Neuronal stem cell (in vitro differentiated cells): ENCODE results near the gene TRPM2.

Experiments used
- DNase-seq: peaks from one replicate; pipeline ENCODE4 v3.0.0-alpha.2; 2013; ENCODE audit warnings: low spot score
- H2AFZ ChIP-seq: one replicate; pipeline ENCODE4 v1.6.1; 2013; ENCODE audit warnings: mild to moderate bottlenecking, low read length, inconsistent platforms
- H2AK5ac ChIP-seq: 2 replicates; pipeline ENCODE4 v1.6.1; 2013; ENCODE audit warnings: low read depth, mild to moderate bottlenecking, inconsistent platforms, low read length, moderate library complexity, mixed read lengths
- H2BK120ac ChIP-seq: 2 replicates; pipeline ENCODE4 v1.6.1; 2013; ENCODE audit warnings: low read depth, mild to moderate bottlenecking, inconsistent platforms, low read length, moderate library complexity, mixed read lengths
- H2BK12ac ChIP-seq: one replicate; pipeline ENCODE4 v1.6.1; 2013; ENCODE audit warnings: low read length, inconsistent platforms
- H2BK15ac ChIP-seq: 2 replicates; pipeline ENCODE4 v1.6.1; 2013; ENCODE audit warnings: mild to moderate bottlenecking, low read length, inconsistent platforms, mixed read lengths
- H2BK5ac ChIP-seq: one replicate; pipeline ENCODE4 v1.6.1; 2013; ENCODE audit warnings: inconsistent platforms, mild to moderate bottlenecking, low read length, moderate library complexity
- H3K14ac ChIP-seq: one replicate; pipeline ENCODE4 v1.6.1; 2013; ENCODE audit warnings: low read length, inconsistent platforms
- H3K18ac ChIP-seq: 2 replicates; pipeline ENCODE4 v1.6.1; 2013; ENCODE audit warnings: low read length, inconsistent platforms
- H3K23ac ChIP-seq: 2 replicates; pipeline ENCODE4 v1.6.1; 2013; ENCODE audit warnings: low read depth, mild to moderate bottlenecking, mixed read lengths, low read length, inconsistent platforms; ENCODE audit not compliant: poor library complexity
- H3K27ac ChIP-seq: replicated peaks from 3 replicates; pipeline ENCODE4 v1.5.1; 2013; ENCODE audit warnings: low read length, inconsistent platforms
- H3K27me3 ChIP-seq, 3 experiments: 2 replicates each; pipeline ENCODE4 v1.6.1; 2013; ENCODE audit warnings: low read length in 3 of 3, mild to moderate bottlenecking in 2 of 3, inconsistent platforms in 1 of 3, low read depth in 1 of 3, mixed read lengths in 1 of 3, moderate library complexity in 1 of 3; ENCODE audit not compliant: control insufficient read depth in 3 of 3, insufficient read depth in 3 of 3
- H3K36me3 ChIP-seq, 2 donors: replicated peaks in 1 of 2; 2 replicates each; pipeline ENCODE4 v1.6.1; 2013; ENCODE audit warnings: low read length in 2 of 2; ENCODE audit not compliant: control insufficient read depth in 2 of 2, insufficient read depth in 2 of 2
- H3K4ac ChIP-seq: 2 replicates; pipeline ENCODE4 v1.6.1; 2013; ENCODE audit warnings: inconsistent platforms, mild to moderate bottlenecking, low read length, moderate library complexity
- H3K4me1 ChIP-seq, 2 donors: 1 replicate in 1 of 2; 2 replicates in 1 of 2; pipeline ENCODE4 v1.6.1; 2013; ENCODE audit warnings: low read length in 2 of 2, low read depth in 1 of 2; ENCODE audit not compliant: control insufficient read depth in 2 of 2, insufficient read depth in 1 of 2
- H3K4me2 ChIP-seq: one replicate; pipeline ENCODE4 v1.6.1; 2013; ENCODE audit warnings: mild to moderate bottlenecking, low read length, inconsistent platforms; ENCODE audit not compliant: insufficient read depth, poor library complexity, severe bottlenecking
- H3K4me3 ChIP-seq, 2 donors: 2 replicates each; pipeline ENCODE4 v1.5.1; 2013; ENCODE audit warnings: low read length in 2 of 2, mild to moderate bottlenecking in 2 of 2, inconsistent platforms in 1 of 2, moderate library complexity in 1 of 2
- H3K79me1 ChIP-seq: one replicate; pipeline ENCODE4 v1.6.1; 2013; ENCODE audit warnings: low read depth, mild to moderate bottlenecking, inconsistent platforms, low read length, moderate library complexity
- H3K9ac ChIP-seq: one replicate; pipeline ENCODE4 v1.6.1; 2013; ENCODE audit warnings: mild to moderate bottlenecking, low read depth, low read length, inconsistent platforms; ENCODE audit not compliant: poor library complexity
- H3K9me3 ChIP-seq, 2 donors: replicated peaks in 1 of 2; 2 replicates each; pipeline versions ENCODE3 to v1.6.1; 2013; ENCODE audit warnings: low read length in 2 of 2, mild to moderate bottlenecking in 2 of 2, inconsistent platforms in 1 of 2, low read depth in 1 of 2, mixed read lengths in 1 of 2, moderate library complexity in 1 of 2; ENCODE audit not compliant: control insufficient read depth in 2 of 2, insufficient read depth in 1 of 2
- H4K8ac ChIP-seq: one replicate; pipeline ENCODE4 v1.6.1; 2013; ENCODE audit warnings: low read depth, mild to moderate bottlenecking, inconsistent platforms, low read length, moderate library complexity
- H4K91ac ChIP-seq: one replicate; pipeline ENCODE4 v1.6.1; 2013; ENCODE audit warnings: low read length, low read depth, mild to moderate bottlenecking, inconsistent platforms; ENCODE audit not compliant: poor library complexity
- WGBS, 2 donors: extraction: QIAGEN DNeasy Blood & Tissue Kit; methylation state at CpG; one replicate each; pipeline ENCODE4 v1.1.7; 2013; ENCODE audit warnings: missing lambda C conversion rate in 2 of 2, mixed read lengths in 1 of 2; ENCODE audit not compliant: insufficient read length in 2 of 2, insufficient replicate concordance in 1 of 2; ENCODE audit errors: extremely low coverage in 2 of 2; 5-methylcytosine and 5-hydroxymethylcytosine counted together

The TRPM2 gene

DNA sequence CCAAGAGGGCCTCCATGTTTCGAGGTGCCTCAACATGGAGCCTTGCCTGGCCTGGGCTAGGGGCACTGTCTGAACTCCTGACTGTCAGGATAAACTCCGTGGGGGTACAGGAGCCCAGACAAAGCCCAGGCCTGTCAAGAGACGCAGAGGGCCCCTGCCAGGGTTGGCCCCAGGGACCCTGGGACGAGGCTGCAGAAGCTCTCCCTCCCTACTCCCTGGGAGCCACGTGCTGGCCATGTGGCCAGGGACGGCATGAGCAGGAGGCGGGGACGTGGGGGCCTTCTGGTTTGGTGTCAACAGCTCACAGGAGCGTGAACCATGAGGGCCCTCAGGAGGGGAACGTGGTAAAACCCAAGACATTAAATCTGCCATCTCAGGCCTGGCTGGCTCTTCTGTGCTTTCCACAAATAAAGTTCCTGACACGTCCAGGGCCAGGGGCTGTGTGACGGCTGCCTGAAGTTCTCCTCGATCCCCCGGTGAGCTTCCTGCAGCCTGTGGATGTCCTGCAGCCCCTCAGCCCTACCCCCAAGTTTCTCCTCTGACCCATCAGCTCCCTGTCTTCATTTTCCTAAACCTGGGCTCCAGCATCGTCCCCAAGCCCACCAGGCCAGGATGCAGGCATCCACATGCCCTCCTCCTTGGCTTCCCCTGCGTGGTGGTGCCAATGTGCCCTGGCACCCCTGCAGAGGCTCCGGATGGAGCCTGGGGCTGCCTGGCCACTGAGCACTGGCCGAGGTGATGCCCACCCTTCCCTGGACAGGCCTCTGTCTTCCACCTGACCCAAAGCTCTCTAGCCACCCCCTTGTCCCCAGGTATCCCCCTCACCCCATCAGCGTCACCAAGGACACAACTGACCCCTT lies 89.1 kb downstream of the TRPM2 start:
- Histone ChIP-seq H3K27me3 (peaks cover 0 to 3% (median 0%) of the 10 kb centered on the region in 3 experiments), H3K4me2 (no peak overlapping the region)

DNA sequence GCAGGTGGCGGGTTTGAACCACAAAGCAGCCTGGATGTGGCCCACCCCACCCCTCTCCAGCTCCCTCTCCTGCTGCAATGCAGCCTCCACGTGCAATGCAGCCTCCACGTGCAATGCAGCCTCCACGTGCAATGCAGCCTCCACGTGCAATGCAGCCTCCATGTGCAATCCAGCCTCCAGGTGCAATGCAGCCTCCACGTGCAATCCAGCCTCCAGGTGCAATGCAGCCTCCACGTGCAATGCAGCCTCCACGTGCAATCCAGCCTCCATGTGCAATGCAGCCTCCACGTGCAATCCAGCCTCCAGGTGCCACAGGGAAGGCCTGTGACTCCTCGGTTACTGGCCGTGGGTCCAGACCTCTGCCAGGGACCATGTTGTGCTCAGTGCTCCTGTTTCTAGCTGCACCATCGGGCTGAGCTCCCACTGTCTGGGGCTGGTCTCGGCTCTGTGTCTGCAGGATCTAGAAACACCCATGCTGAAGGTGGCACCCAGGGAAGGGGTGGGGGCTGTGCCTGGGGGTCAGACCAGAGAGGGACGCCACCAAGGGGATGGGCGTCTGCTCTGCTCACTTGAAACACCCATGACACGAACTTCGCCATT lies 90.0 kb downstream of the TRPM2 start:
- no peak overlapping the region for H2BK12ac ChIP-seq
- H3K4me3 ChIP-seq = no peak overlapping the region
- H3K9me3 ChIP-seq = peaks cover 0 to 4% of the 10 kb centered on the region in 2 donors
- no peaks in the 10 kb centered on the region for H3K79me1 ChIP-seq
- peaks cover 0 to under 1% of the 10 kb centered on the region in 2 donors for H3K4me1 ChIP-seq
- no peak overlapping the region for H3K14ac ChIP-seq
- H2BK120ac ChIP-seq = no peak overlapping the region
- H3K9ac ChIP-seq = no peak overlapping the region
- H2BK5ac ChIP-seq = no peak overlapping the region
- no peak overlapping the region for H3K27ac ChIP-seq
- H4K8ac ChIP-seq = peak overlapping the region; percentile 65
- WGBS, 2 donors = no CpG with 5 or more reads among the region's 17 CpGs
- no peak overlapping the region for H3K4me2 ChIP-seq
- peaks cover 0 to 2% (median 0%) of the 10 kb centered on the region in 3 experiments for H3K27me3 ChIP-seq
- H4K91ac ChIP-seq = peak overlapping the region; percentile 30
- no peaks in the 10 kb centered on the region for H3K36me3 ChIP-seq
- peak overlapping the region; percentile 73 for H3K23ac ChIP-seq
- no peak for DNase-seq
- peak overlapping the region; percentile 53 for H2AFZ ChIP-seq
- no peak overlapping the region for H3K18ac ChIP-seq
- H2BK15ac ChIP-seq = no peak overlapping the region
- no peak overlapping the region for H2AK5ac ChIP-seq
- no peak overlapping the region for H3K4ac ChIP-seq

More for the DNA sequence above, 89.1 kb downstream of the TRPM2 start:
- no peak overlapping the region for H3K18ac ChIP-seq
- no peak overlapping the region for H2BK5ac ChIP-seq
- no peak overlapping the region for H4K8ac ChIP-seq
- no peak overlapping the region for H2BK15ac ChIP-seq
- peak overlapping the region; percentile 5 for H2BK120ac ChIP-seq
- no peak overlapping the region for H3K27ac ChIP-seq
- no peak overlapping the region for H2BK12ac ChIP-seq
- no peak overlapping the region for H2AK5ac ChIP-seq
- no peaks in the 10 kb centered on the region for H3K4me1 ChIP-seq
- no peak overlapping the region for H3K9ac ChIP-seq
- DNase-seq = no peak
- H2AFZ ChIP-seq = no peak overlapping the region
- peaks cover 0 to 4% of the 10 kb centered on the region in 2 donors for H3K9me3 ChIP-seq
- no peak overlapping the region for H3K4me3 ChIP-seq
- H3K14ac ChIP-seq = no peak overlapping the region
- H3K79me1 ChIP-seq = no peaks in the 10 kb centered on the region
- no peak overlapping the region for H3K4ac ChIP-seq
- no peak overlapping the region for H3K23ac ChIP-seq
- no peaks in the 10 kb centered on the region for H3K36me3 ChIP-seq
- H4K91ac ChIP-seq = no peak overlapping the region
- WGBS, 2 donors = no CpG with 5 or more reads among the region's 19 CpGs

DNA sequence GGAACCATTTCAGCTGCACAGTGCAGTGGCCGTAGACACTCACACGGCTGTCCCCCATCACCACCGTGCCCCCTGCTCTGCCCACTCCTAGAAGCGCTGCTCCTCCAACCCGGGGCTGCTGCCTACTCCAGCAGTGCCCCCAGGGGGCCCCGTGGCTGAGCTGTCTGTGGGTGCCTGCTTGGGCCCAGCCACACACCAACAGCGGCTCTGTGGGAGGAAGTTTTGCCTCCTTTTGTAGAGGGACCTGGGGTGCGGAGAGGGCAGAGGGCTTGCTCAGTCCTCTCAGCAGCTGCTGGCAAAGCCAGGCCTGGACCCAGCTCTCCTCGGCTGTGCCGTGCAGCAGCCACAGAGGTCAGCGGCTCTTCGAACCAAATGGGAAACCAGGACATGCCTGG lies 90.5 kb downstream of the TRPM2 start:
- Histone ChIP-seq H3K18ac (no peak overlapping the region), H4K8ac (no peak overlapping the region), H3K4me1 (peaks cover 4 to 6% of the 10 kb centered on the region in 2 donors), H2BK5ac (no peak overlapping the region), H2BK120ac (no peak overlapping the region), H3K9ac (no peak overlapping the region), H3K23ac (peak overlapping the region; percentile 34), H2BK12ac (no peak overlapping the region), H3K4me2 (no peak overlapping the region), H2AFZ (peak overlapping the region; percentile 53), H3K36me3 (no peaks in the 10 kb centered on the region), H3K27me3 (peaks cover 0 to 2% (median 0%) of the 10 kb centered on the region in 3 experiments), H2AK5ac (peak overlapping the region; percentile 71), H3K9me3 (peaks cover 0 to 4% of the 10 kb centered on the region in 2 donors), H3K27ac (no peak overlapping the region), H3K4ac (no peak overlapping the region), H2BK15ac (peak overlapping the region; percentile 59), H3K4me3 (no peak overlapping the region), H4K91ac (no peak overlapping the region), H3K79me1 (no peaks in the 10 kb centered on the region), H3K14ac (no peak overlapping the region)
- no CpG with 5 or more reads among the region's 12 CpGs for WGBS, 2 donors
- no peak for DNase-seq

DNA sequence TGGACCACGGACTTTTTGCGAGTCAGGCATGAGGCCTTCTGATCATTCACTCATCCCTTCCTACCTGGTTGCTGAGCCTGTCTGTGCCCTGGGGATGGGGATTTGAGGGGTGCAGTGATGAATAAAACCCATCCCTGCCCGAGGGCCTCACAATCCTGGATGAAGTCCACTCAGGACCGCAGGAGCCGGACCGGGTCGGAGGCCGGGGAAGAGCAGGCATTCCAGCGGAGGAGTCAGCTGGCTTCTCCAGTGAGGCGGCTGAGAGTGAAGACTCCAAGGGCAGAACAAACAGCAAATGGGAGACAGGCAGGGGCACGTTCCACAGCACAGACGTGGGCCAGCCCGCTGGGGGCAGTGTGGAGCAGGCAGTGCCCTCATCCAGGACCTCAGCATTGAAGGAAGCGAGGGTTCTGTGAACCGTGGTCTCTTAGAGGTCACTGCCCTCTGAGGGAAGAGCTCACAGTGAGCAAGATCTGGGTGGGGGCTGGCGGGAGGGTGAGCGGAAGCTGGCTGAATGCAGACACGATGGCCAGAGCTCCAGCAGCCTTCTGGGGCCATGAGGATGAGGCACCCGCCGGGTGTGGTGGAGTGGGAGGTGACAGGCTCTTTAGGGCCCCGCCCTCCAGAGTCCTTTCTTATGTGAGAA lies 91.0 kb downstream of the TRPM2 start:
- Histone ChIP-seq H3K18ac (peak overlapping the region; percentile 58), H3K4me1 (peaks cover 5 to 8% of the 10 kb centered on the region in 2 donors), H3K36me3 (no peaks in the 10 kb centered on the region), H3K79me1 (no peaks in the 10 kb centered on the region), H2AFZ (peak overlapping the region; percentile 53), H3K14ac (no peak overlapping the region), H4K8ac (no peak overlapping the region), H2BK12ac (no peak overlapping the region), H3K4me2 (no peak overlapping the region), H2AK5ac (peak overlapping the region; percentile 71), H2BK5ac (no peak overlapping the region), H3K27ac (no peak overlapping the region), H3K4ac (no peak overlapping the region), H3K9me3 (peaks cover 0 to 4% of the 10 kb centered on the region in 2 donors), H3K9ac (peak overlapping the region; percentile 21), H3K23ac (peak overlapping the region; percentile 89), H2BK15ac (peak overlapping the region; percentile 59), H3K27me3 (peaks cover 0 to 5% (median 0%) of the 10 kb centered on the region in 3 experiments), H2BK120ac (no peak overlapping the region), H3K4me3 (no peak overlapping the region), H4K91ac (no peak overlapping the region)
- no peak for DNase-seq
- no CpG with 5 or more reads among the region's 21 CpGs for WGBS, 2 donors
